GM19372 (cell line): ENCODE measurements around the gene STK11IP.
A peak's percentile ranks its signal among the peaks of the same experiment; 100 is the strongest.

Source experiments
- ATAC-seq: cut with Tn5 transposase; IDR thresholded peaks from one replicate; pipeline ENCODE4 v1.9.1; 2021; ENCODE audit warnings: mild to moderate bottlenecking, low read depth, moderate library complexity; ENCODE audit not compliant: unreplicated experiment

Gene STK11IP

GRCh38 chr2:219576505-219577388 lies 20.9 kb upstream of the STK11IP start:
- ATAC-seq, result no peak

- no peak for ATAC-seq
Observed at GRCh38 chr2:219578811-219579613, 18.6 kb upstream of the STK11IP start.

GRCh38 chr2:219581346-219581745 lies 16.3 kb upstream of the STK11IP start:
- ATAC-seq, result no peak

- no peak for ATAC-seq
Observed at GRCh38 chr2:219591091-219591490, 6.6 kb upstream of the STK11IP start.

- ATAC-seq, result no peak
Observed at GRCh38 chr2:219592736-219593135, 4.9 kb upstream of the STK11IP start.

GRCh38 chr2:219593154-219593553 lies 4.5 kb upstream of the STK11IP start:
- ATAC-seq, result no peak

- no peak for ATAC-seq
Observed at GRCh38 chr2:219595256-219595655, 2.4 kb upstream of the STK11IP start.

- peak; percentile 5 for ATAC-seq
Observed at GRCh38 chr2:219596954-219597551, 604 bp upstream of the STK11IP start.

- ATAC-seq, result no peak
Observed at GRCh38 chr2:219598308-219599078, 836 bp downstream of the STK11IP start.

GRCh38 chr2:219603771-219604170 lies 6.1 kb downstream of the STK11IP start:
- no peak for ATAC-seq

GRCh38 chr2:219605607-219605954 lies 7.9 kb downstream of the STK11IP start:
- ATAC-seq, result no peak

- ATAC-seq, result no peak
Observed at GRCh38 chr2:219607931-219608330, 10.3 kb downstream of the STK11IP start.

GRCh38 chr2:219608399-219608964 lies 10.8 kb downstream of the STK11IP start:
- ATAC-seq, result no peak

- no peak for ATAC-seq
Observed at GRCh38 chr2:219609149-219609750, 11.6 kb downstream of the STK11IP start.

- no peak for ATAC-seq
Observed at GRCh38 chr2:219611306-219611705, 13.6 kb downstream of the STK11IP start.

- no peak for ATAC-seq
Observed at GRCh38 chr2:219611866-219612576, 14.4 kb downstream of the STK11IP start.

GRCh38 chr2:219612577-219613286 lies 15.1 kb downstream of the STK11IP start:
- ATAC-seq, result no peak

- ATAC-seq, result no peak
Observed at GRCh38 chr2:219613461-219614070, 15.9 kb downstream of the STK11IP start.
